GM12891 (cell line): ENCODE results near the gene WSCD2.
A peak's percentile ranks its signal among the peaks of the same experiment; 100 is the strongest.

Experiments used
- DNase-seq: peaks from one replicate; pipeline ENCODE4 v3.0.0; 2011; ENCODE audit warnings: low spot score; ENCODE audit not compliant: insufficient read length
- FAIRE-seq: peaks from 2 replicates; lab custom pipeline; 2011; peaks lifted over from hg19 to GRCh38; lab: Jason Lieb, UNC
- PAX5 ChIP-seq: IDR thresholded peaks from 2 replicates; pipeline ENCODE4 v1.6.1; 2011; ENCODE audit warnings: low read length, moderate library complexity, mild to moderate bottlenecking; ENCODE audit not compliant: insufficient read depth, severe bottlenecking
- POLR2A ChIP-seq: IDR thresholded peaks from 2 replicates; pipeline ENCODE4 v1.6.1; 2011; ENCODE audit warnings: low read depth, low read length, control low read depth
- POLR2AphosphoS5 ChIP-seq: IDR thresholded peaks from 2 replicates; pipeline ENCODE4 v1.6.1; 2011; ENCODE audit warnings: low read depth, low read length, control low read depth
- POU2F2 ChIP-seq: IDR thresholded peaks from 2 replicates; pipeline ENCODE4 v1.6.1; 2011; ENCODE audit warnings: low read depth, mild to moderate bottlenecking, control low read depth, low read length, moderate library complexity
- SPI1 ChIP-seq: IDR thresholded peaks from 2 replicates; pipeline ENCODE4 v1.6.1; 2011; ENCODE audit warnings: low read depth, low read length, control low read depth
- TAF1 ChIP-seq: IDR thresholded peaks from 2 replicates; pipeline ENCODE4 v1.6.1; 2011; ENCODE audit warnings: low read depth, low read length, control low read depth

The WSCD2 gene

GRCh38 chr12:108285016-108285415, 155.9 kb downstream of the WSCD2 start:
- TF ChIP-seq POU2F2 = no peak
- no peak for TF ChIP-seq PAX5
- TF ChIP-seq TAF1 = no peak
- no peak for TF ChIP-seq POLR2A
- TF ChIP-seq POLR2AphosphoS5 = no peak
- TF ChIP-seq SPI1 = no peak
- DNase-seq (no peak), FAIRE-seq (no peak)

- no peak for DNase-seq
Observed at GRCh38 chr12:108287227-108287626, 158.1 kb downstream of the WSCD2 start.

DNA sequence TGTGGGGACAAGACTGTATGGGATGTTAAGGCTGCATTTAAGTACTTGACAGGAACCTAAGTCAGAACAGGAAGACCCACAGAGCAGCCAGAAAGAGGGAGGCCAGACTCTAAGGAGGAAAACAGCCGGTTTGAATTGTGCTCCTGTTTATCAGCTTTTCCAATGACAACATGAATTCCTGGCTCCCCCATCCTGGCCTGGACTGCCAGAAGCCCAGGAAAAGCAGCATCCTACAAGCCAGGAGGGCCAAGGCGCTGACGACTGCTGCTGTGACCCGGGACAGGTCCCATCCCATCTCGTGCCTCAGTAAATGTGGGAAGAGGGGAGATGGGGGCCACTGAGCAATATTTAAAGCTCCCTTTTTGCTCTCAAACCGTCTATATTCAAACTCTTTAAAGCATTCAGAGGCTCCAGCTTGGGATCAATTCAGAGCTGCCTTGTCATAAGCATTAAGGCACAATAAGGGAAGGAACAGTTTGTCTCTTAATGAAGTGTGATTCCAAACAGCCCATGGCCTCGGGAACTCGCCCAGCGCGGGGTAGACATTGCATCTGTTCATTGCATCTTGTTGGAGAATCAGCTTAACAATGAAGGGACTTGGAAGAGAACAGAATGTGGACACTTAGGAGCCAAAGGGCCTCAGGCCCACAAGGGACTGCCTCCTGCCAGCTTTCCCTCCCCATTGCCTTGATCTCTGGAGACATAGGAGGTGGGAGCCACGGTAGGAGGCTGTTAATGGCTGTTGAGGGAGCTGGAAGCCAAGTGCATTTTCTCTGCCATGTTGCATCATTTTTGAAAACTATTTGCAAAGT, 160.5 kb downstream of the WSCD2 start:
- no peak for FAIRE-seq
- DNase-seq = no peak
- no peak for TF ChIP-seq POU2F2
- no peak for TF ChIP-seq POLR2AphosphoS5
- no peak for TF ChIP-seq POLR2A
- TF ChIP-seq SPI1 = no peak
- TF ChIP-seq TAF1 = no peak
- TF ChIP-seq PAX5 = no peak

More at GRCh38 chr12:108287227-108287626, 158.1 kb downstream of the WSCD2 start:
- TF ChIP-seq POU2F2 (no peak), TAF1 (no peak), SPI1 (no peak), POLR2A (no peak), POLR2AphosphoS5 (no peak), PAX5 (no peak)
- no peak for FAIRE-seq

- TF ChIP-seq POLR2A = no peak
- DNase-seq = no peak
- no peak for FAIRE-seq
Observed at GRCh38 chr12:108295641-108296040, 166.6 kb downstream of the WSCD2 start.

- TF ChIP-seq SPI1 (0 out of 2 replicates have a peak, but pooled peaks have one; percentile 20), PAX5 (no peak), TAF1 (no peak)
- DNase-seq (no peak), FAIRE-seq (peak; percentile 23)
Observed at GRCh38 chr12:108296945-108297344, 167.9 kb downstream of the WSCD2 start.

DNA sequence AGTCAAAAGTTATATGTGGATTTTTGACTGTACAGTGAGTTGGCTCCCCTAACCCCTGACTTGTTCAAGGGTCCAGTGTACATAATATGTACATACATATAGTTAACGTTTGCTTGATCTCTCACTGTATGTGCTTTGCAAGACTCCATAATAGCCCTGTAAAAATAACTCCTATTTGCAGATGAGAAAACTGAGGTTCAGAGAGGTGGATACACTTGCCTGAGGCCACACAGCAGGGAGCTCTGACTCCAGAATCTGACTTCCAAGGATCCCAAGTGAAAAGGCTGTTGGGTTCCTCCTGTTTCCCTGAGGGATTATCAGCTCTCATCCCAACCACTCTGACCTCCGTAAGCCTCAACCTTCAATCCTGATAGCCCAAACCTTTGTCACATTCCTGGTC, 168.3 kb downstream of the WSCD2 start:
- DNase-seq (no peak), FAIRE-seq (no peak)
- TF ChIP-seq SPI1 = no peak
- TF ChIP-seq POU2F2 = no peak
- no peak for TF ChIP-seq PAX5
- TF ChIP-seq POLR2AphosphoS5 = no peak

DNA sequence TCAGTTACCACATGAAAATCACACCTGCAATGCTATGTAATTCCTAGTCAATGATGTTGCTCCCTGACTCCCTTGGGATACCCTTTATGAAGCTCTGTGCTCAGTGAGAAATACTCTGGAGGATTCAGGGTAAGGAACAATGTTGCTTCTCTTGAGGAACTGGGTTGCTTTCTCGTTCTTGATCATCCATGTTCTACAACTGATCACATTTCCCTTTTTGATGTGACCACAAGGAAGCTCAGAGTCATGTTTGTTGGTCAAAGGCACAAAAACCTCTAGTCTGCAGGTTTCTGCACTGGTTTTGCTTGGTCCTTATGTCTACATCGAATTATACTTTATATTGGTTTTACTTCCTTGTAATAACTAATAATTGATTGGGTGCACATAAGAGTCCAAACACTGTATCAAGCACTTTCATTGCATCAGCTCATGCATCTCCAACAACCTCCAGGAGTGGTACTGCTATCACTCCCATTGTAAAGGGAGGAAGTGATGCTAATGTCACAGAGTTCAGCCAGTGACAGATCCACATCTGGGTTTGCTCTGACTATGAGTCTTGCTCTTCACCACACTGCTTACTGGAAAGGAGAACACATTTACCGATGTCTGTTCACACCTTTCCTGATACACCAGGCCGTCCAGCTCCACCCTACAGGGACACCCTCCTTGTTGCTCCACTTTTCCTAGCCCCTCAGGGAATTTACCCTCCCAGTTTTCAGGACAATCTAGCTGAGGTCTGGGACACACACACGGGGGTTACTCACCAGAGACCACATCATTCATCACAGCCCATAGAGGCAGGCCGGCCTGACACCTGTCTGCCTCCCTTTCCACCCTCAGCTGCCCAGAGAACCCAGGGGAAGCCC, 169.0 kb downstream of the WSCD2 start:
- TF ChIP-seq PAX5 (no peak), POLR2AphosphoS5 (no peak), SPI1 (peak; percentile 89), TAF1 (no peak), POLR2A (no peak), POU2F2 (no peak)
- peak; percentile 94 for FAIRE-seq
- no peak for DNase-seq

- TF ChIP-seq TAF1 = no peak
- TF ChIP-seq POLR2A = no peak
- FAIRE-seq (no peak), DNase-seq (no peak)
Observed at GRCh38 chr12:108298761-108299275, 169.7 kb downstream of the WSCD2 start.

DNA sequence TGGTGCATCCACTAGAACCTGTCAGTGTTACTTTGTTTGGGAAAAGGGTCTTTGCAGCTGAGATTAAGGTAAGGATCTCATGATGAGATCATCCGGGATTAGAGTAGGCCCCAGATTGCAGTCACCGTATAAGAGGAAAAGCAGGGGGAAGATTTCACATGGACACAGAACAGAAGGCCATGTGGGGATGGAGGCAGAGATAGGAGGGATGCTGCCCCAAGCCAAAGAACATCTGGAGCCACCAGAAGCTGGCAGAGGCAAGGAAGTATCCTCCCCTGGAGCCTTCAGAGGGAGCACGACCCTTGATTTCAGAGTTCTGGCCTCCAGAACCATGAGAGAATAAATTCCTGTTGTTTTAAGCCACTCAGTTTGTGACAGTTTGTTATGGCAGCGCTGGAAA, 170.4 kb downstream of the WSCD2 start:
- no peak for TF ChIP-seq SPI1
- TF ChIP-seq POLR2AphosphoS5 = no peak
- no peak for TF ChIP-seq POU2F2
- no peak for TF ChIP-seq PAX5
- no peak for TF ChIP-seq POLR2A
- no peak for TF ChIP-seq TAF1
- FAIRE-seq (no peak), DNase-seq (no peak)
